HCT116 (cell line): Measurements from ENCODE around the gene TMTC2.

Source experiments
- CBX3 ChIP-seq: IDR thresholded peaks from 2 replicates; pipeline ENCODE4 v1.6.1; 2012; ENCODE audit warnings: low read depth
- CEBPB ChIP-seq: IDR thresholded peaks from 2 replicates; pipeline ENCODE4 v1.6.1; 2012; ENCODE audit warnings: low read depth
- CTCF ChIP-seq, 3 experiments: fragments of 200-600 bp in 1 of 3; sonication (generic) in 1 of 3; IDR thresholded peaks in 2 of 3; conservative IDR thresholded peaks in 1 of 3; 2 replicates each; pipeline ENCODE4 v1.5.1; 2012 to 2017; ENCODE audit warnings: low read depth in 2 of 3, low read length in 2 of 3, antibody characterized with exemption in 1 of 3, borderline replicate concordance in 1 of 3, control low read depth in 1 of 3, mild to moderate bottlenecking in 1 of 3, mixed read lengths in 1 of 3, mixed run types in 1 of 3, moderate library complexity in 1 of 3; ENCODE audit not compliant: insufficient read depth in 1 of 3
- EGR1 ChIP-seq: IDR thresholded peaks from 2 replicates; pipeline ENCODE4 v1.6.1; 2012; ENCODE audit warnings: low read depth
- EZH2 ChIP-seq: fragments of 200-600 bp; sonication (generic); IDR thresholded peaks from 2 replicates; pipeline ENCODE4 v1.6.1; 2017; ENCODE audit warnings: antibody characterized with exemption, mixed run types
- FOSL1 ChIP-seq: IDR thresholded peaks from 2 replicates; pipeline ENCODE4 v1.6.1; 2012; ENCODE audit warnings: low read depth
- MAX ChIP-seq: IDR thresholded peaks from 2 replicates; pipeline ENCODE4 v1.6.1; 2012
- POLR2A ChIP-seq: IDR thresholded peaks from 2 replicates; pipeline ENCODE4 v1.7.0; 2011; ENCODE audit warnings: borderline replicate concordance; ENCODE audit not compliant: insufficient read depth, insufficient read length; ENCODE audit errors: extremely low read depth
- POLR2AphosphoS5 ChIP-seq: IDR thresholded peaks from 2 replicates; pipeline ENCODE4 v1.6.1; 2011; ENCODE audit warnings: mild to moderate bottlenecking, low read depth, low read length, moderate library complexity
- RAD21 ChIP-seq: IDR thresholded peaks from 2 replicates; pipeline ENCODE4 v1.6.1; 2012; ENCODE audit warnings: low read depth, mild to moderate bottlenecking
- REST ChIP-seq: IDR thresholded peaks from 2 replicates; pipeline ENCODE4 v1.6.1; 2012; ENCODE audit warnings: low read depth
- YY1 ChIP-seq: IDR thresholded peaks from 2 replicates; pipeline ENCODE4 v1.6.1; 2011; ENCODE audit warnings: low read length, low read depth, moderate library complexity, mild to moderate bottlenecking; ENCODE audit not compliant: insufficient replicate concordance; ENCODE audit errors: extremely low read depth
- ZFX ChIP-seq: fragments of 450-650 bp; IDR thresholded peaks from 2 replicates; pipeline ENCODE4 v1.6.1; 2017
- ZNF274 ChIP-seq: fragments of 200-500 bp; sonication (Bioruptor generic); IDR thresholded peaks from 2 replicates; pipeline ENCODE4 v1.6.1; 2014; ENCODE audit warnings: mild to moderate bottlenecking, low read depth, low read length, inconsistent platforms

- TF ChIP-seq CTCF (IDR thresholded peaks at IDR 0.05 in 2 of 3, conservative IDR thresholded peaks at IDR 0.05 in 1 of 3; ENCODE audit: borderline replicate concordance in 1 of 3, insufficient read depth in 1 of 3, low read depth in 2 of 3, low read length in 2 of 3) (no peak), YY1 (no peak), POLR2A (no peak), CEBPB (no peak), ZNF274 (no peak), REST (no peak), EZH2 (no peak), MAX (no peak), ZFX (no peak), RAD21 (no peak), POLR2AphosphoS5 (no peak), EGR1 (no peak), CBX3 (no peak), FOSL1 (no peak)
These were observed 381.3 kb downstream of the TMTC2 start for GRCh38 chr12:83067981-83068380.
